CD14-positive monocyte (primary cell): ENCODE results near the gene HBG2. TPM values are rescaled to one million over a fixed set of nuclear protein-coding genes. Genes with fewer than 3 reads are reported as not detected.

ENCODE experiments used
- DNase-seq, 3 donors: peaks; one replicate each; pipeline ENCODE4 v3.0.0-alpha.2; 2011 to 2022
- H2AFZ ChIP-seq: 2 replicates; pipeline ENCODE4 v1.6.0; 2012; ENCODE audit warnings: mild to moderate bottlenecking, low read depth, low read length, inconsistent platforms; ENCODE audit not compliant: insufficient read depth, poor library complexity, severe bottlenecking
- H3K27ac ChIP-seq, 2 donors: 1 replicate in 1 of 2; 2 replicates in 1 of 2; pipeline ENCODE4 v1.5.1; 2012 to 2013; ENCODE audit warnings: low read length in 2 of 2, control low read depth in 1 of 2, inconsistent platforms in 1 of 2, low read depth in 1 of 2, mild to moderate bottlenecking in 1 of 2
- H3K27me3 ChIP-seq, 2 donors: one replicate each; pipeline versions ENCODE4 v1.6.0 to v1.6.1; 2011 to 2013; ENCODE audit warnings: low read length in 2 of 2; ENCODE audit not compliant: control insufficient read depth in 2 of 2, insufficient read depth in 2 of 2
- H3K36me3 ChIP-seq, 2 donors: replicated peaks in 1 of 2; 1 replicate in 1 of 2; 2 replicates in 1 of 2; pipeline versions ENCODE4 v1.5.1 to v1.6.1; 2012 to 2013; ENCODE audit warnings: low read length in 2 of 2, control low read depth in 1 of 2, inconsistent platforms in 1 of 2, mild to moderate bottlenecking in 1 of 2; ENCODE audit not compliant: insufficient read depth in 2 of 2, control insufficient read depth in 1 of 2
- H3K4me1 ChIP-seq, 2 donors: 1 replicate in 1 of 2; 2 replicates in 1 of 2; pipeline versions ENCODE4 v1.5.1 to v1.6.1; 2012 to 2013; ENCODE audit warnings: low read length in 2 of 2, control low read depth in 1 of 2, inconsistent platforms in 1 of 2, mild to moderate bottlenecking in 1 of 2, moderate library complexity in 1 of 2; ENCODE audit not compliant: insufficient read depth in 2 of 2, control insufficient read depth in 1 of 2
- H3K4me2 ChIP-seq: replicated peaks from 2 replicates; pipeline ENCODE3; 2012; ENCODE audit warnings: low read length, moderate library complexity, mild to moderate bottlenecking; ENCODE audit not compliant: poor library complexity, severe bottlenecking; ENCODE audit errors: extremely low read depth
- H3K4me3 ChIP-seq, 3 experiments: fragments of 200-600 bp in 1 of 3; sonication (generic) in 1 of 3; replicated peaks in 1 of 3; 1 replicate in 2 of 3; 2 replicates in 1 of 3; pipeline ENCODE4 v1.5.1; 2011 to 2013; ENCODE audit warnings: low read length in 3 of 3, mild to moderate bottlenecking in 3 of 3, control low read depth in 2 of 3, low read depth in 2 of 3, inconsistent platforms in 1 of 3, moderate library complexity in 1 of 3
- H3K79me2 ChIP-seq: 2 replicates; pipeline ENCODE4 v1.6.0; 2012; ENCODE audit warnings: mild to moderate bottlenecking, control low read depth, inconsistent platforms, low read length, moderate library complexity; ENCODE audit not compliant: insufficient read depth
- H3K9ac ChIP-seq: 2 replicates; pipeline ENCODE4 v1.6.0; 2017; ENCODE audit warnings: low read length, mild to moderate bottlenecking; ENCODE audit not compliant: insufficient read depth, poor library complexity, severe bottlenecking
- H3K9me3 ChIP-seq, 2 donors: replicated peaks in 1 of 2; 1 replicate in 1 of 2; 2 replicates in 1 of 2; pipeline versions ENCODE4 v1.5.1 to v1.6.1; 2012 to 2013; ENCODE audit warnings: low read length in 2 of 2, control low read depth in 1 of 2; ENCODE audit not compliant: control insufficient read depth in 1 of 2, insufficient read depth in 1 of 2
- H4K20me1 ChIP-seq: 2 replicates; pipeline ENCODE4 v1.6.0; 2012; ENCODE audit warnings: mild to moderate bottlenecking, low read length, control low read depth, moderate library complexity; ENCODE audit not compliant: insufficient read depth
- H3K27ac Mint-ChIP-seq, 7 donors: one replicate each; pipeline ENCODE4 v1.8.0; 2020; ENCODE audit warnings: mild to moderate bottlenecking in 7 of 7, mixed read lengths in 7 of 7, moderate library complexity in 6 of 7, inconsistent platforms in 2 of 7
- H3K27me3 Mint-ChIP-seq, 3 donors: one replicate each; pipeline ENCODE4 v1.8.0; 2021 to 2022; ENCODE audit warnings: low read depth in 3 of 3, mild to moderate bottlenecking in 3 of 3, mixed read lengths in 3 of 3, moderate library complexity in 3 of 3, inconsistent platforms in 1 of 3
- H3K36me3 Mint-ChIP-seq, 2 donors: one replicate each; pipeline ENCODE4 v1.8.0; 2020; ENCODE audit warnings: mixed read lengths in 2 of 2, inconsistent platforms in 1 of 2, mild to moderate bottlenecking in 1 of 2
- H3K4me1 Mint-ChIP-seq: one replicate; pipeline ENCODE4 v1.8.0; 2020; ENCODE audit warnings: mild to moderate bottlenecking, mixed read lengths
- H3K4me3 Mint-ChIP-seq, 2 donors: one replicate each; pipeline ENCODE4 v1.8.0; 2020; ENCODE audit warnings: mild to moderate bottlenecking in 2 of 2, mixed read lengths in 2 of 2, moderate library complexity in 1 of 2
- H3K9me3 Mint-ChIP-seq, 7 donors: one replicate each; pipeline ENCODE4 v1.8.0; 2020 to 2022; ENCODE audit warnings: mixed read lengths in 7 of 7, mild to moderate bottlenecking in 6 of 7, moderate library complexity in 6 of 7, inconsistent platforms in 2 of 7
- WGBS: methylation state at CpG from one replicate; pipeline ENCODE4 v1.1.5; 2013; ENCODE audit warnings: missing lambda C conversion rate; ENCODE audit not compliant: insufficient coverage; 5-methylcytosine and 5-hydroxymethylcytosine counted together
- intact Hi-C, 2 donors: fragments of 100-400 bp; cut with micrococcal nuclease; formaldehyde crosslinking; loops; one replicate each; pipeline versions ENCODE4 v1.15.0 to v1.15.1; 2023
- polyA plus RNA-seq, 3 donors: library from polyadenylated mRNA; depleted of rRNA in 1 of 3; unstranded in 2 of 3; stranded (reverse) in 1 of 3; fragments of 300-500 nt in 2 of 3; fragments of >200 nt in 1 of 3; fragmentation: Illumina TruSeq in 2 of 3; gene quantifications; 1 replicate in 2 of 3; 2 replicates in 1 of 3; pipeline ENCODE4 v1.2.3, GENCODE V29; 2012 to 2021
- TF ChIP-seq, protein P1 (sequence below): fragments of 200-600 bp; IDR thresholded peaks from one replicate; pipeline ENCODE4 v1.8.0; 2022; ENCODE audit warnings: antibody characterized with exemption, mild to moderate bottlenecking

HBG2 gene
- polyA plus RNA-seq, 3 donors = 5.1 TPM; not detected in 2

DNA sequence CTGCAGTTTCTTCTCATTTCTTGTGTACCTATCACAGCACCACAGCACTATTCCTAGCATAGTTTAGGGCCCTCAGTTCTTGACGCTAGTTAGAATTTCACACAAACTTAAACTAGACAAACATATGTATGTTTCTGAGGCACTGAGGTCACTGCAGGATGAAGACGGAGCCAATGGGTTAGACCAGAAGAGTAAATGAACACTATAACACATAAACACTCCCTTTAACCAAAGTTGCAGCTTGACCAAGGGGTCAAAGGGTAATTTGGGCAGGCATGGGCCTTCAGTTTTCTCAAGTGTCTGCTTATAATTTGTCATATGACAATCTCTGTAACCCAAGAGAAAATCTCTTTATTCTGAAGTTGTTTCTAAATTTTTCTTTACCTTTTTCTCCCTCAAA, 28.0 kb upstream of the HBG2 start:
- Mint-ChIP-seq H3K27me3 (peaks cover 0 to 3% (median 1%) of the 10 kb centered on the region in 3 donors), H3K36me3 (no peaks in the 10 kb centered on the region), H3K4me1 (peaks cover 4% of the 10 kb centered on the region), H3K27ac (no peak overlapping the region), H3K9me3 (peaks cover 0 to 3% (median 0%) of the 10 kb centered on the region in 7 donors), H3K4me3 (no peak overlapping the region)
- no peak overlapping the region for H3K9ac ChIP-seq
- H3K4me1 ChIP-seq = peaks cover 0 to 4% of the 10 kb centered on the region in 2 donors
- TF ChIP-seq, protein P1, sequence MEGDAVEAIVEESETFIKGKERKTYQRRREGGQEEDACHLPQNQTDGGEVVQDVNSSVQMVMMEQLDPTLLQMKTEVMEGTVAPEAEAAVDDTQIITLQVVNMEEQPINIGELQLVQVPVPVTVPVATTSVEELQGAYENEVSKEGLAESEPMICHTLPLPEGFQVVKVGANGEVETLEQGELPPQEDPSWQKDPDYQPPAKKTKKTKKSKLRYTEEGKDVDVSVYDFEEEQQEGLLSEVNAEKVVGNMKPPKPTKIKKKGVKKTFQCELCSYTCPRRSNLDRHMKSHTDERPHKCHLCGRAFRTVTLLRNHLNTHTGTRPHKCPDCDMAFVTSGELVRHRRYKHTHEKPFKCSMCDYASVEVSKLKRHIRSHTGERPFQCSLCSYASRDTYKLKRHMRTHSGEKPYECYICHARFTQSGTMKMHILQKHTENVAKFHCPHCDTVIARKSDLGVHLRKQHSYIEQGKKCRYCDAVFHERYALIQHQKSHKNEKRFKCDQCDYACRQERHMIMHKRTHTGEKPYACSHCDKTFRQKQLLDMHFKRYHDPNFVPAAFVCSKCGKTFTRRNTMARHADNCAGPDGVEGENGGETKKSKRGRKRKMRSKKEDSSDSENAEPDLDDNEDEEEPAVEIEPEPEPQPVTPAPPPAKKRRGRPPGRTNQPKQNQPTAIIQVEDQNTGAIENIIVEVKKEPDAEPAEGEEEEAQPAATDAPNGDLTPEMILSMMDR = no peak
- H3K27ac ChIP-seq = no peak overlapping the region
- no peaks in the 10 kb centered on the region for H4K20me1 ChIP-seq
- no peak for DNase-seq
- no peaks in the 10 kb centered on the region for H3K27me3 ChIP-seq
- no peak overlapping the region for H3K4me2 ChIP-seq
- H3K36me3 ChIP-seq = no peaks in the 10 kb centered on the region
- intact Hi-C loops = no loop called here
- no peak overlapping the region for H2AFZ ChIP-seq
- no CpG with 5 or more reads among the region's 2 CpGs for WGBS
- H3K4me3 ChIP-seq = no peak overlapping the region
- H3K9me3 ChIP-seq = no peaks in the 10 kb centered on the region
- H3K79me2 ChIP-seq = no peaks in the 10 kb centered on the region

DNA sequence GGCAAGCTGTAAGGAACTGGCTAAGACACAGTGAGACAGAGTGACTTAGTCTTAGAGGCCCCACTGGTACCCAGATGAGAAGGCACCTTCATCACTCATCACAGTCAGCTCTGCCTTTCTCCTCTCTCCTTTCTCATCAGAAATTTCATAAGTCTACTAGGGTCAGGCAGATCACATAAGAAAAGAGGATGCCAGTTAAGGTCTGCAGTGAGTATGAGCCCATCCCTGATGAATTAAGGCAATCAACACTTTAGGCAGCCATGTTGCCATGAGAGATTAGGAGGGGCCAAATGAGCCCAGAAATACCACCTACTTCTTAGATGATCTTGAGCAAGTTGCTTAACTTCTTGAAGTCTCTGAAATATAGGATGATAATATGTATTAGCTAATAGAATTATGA, 27.0 kb upstream of the HBG2 start:
- peaks cover 0 to 3% (median 2%) of the 10 kb centered on the region in 7 donors for H3K9me3 Mint-ChIP-seq
- no peaks in the 10 kb centered on the region for H3K79me2 ChIP-seq
- H3K4me3 Mint-ChIP-seq = no peak overlapping the region
- no peak overlapping the region for H2AFZ ChIP-seq
- H3K9me3 ChIP-seq = no peaks in the 10 kb centered on the region
- no peak overlapping the region for H3K9ac ChIP-seq
- no peaks in the 10 kb centered on the region for H3K36me3 Mint-ChIP-seq
- intact Hi-C loops = no loop called here
- H3K4me1 Mint-ChIP-seq = peaks cover 4% of the 10 kb centered on the region
- DNase-seq = no peak
- no peaks in the 10 kb centered on the region for H4K20me1 ChIP-seq
- H3K4me3 ChIP-seq = no peak overlapping the region
- H3K27ac Mint-ChIP-seq = no peak overlapping the region
- TF ChIP-seq, protein P1 = no peak
- no peaks in the 10 kb centered on the region for H3K27me3 ChIP-seq
- H3K27me3 Mint-ChIP-seq = peaks cover 0 to 3% (median 1%) of the 10 kb centered on the region in 3 donors
- H3K4me2 ChIP-seq = no peak overlapping the region
- H3K36me3 ChIP-seq = no peaks in the 10 kb centered on the region
- peaks cover 0 to 4% of the 10 kb centered on the region in 2 donors for H3K4me1 ChIP-seq
- H3K27ac ChIP-seq = no peak overlapping the region
